ENCODE data around the gene SCG2. TPM values are rescaled to one million over a fixed set of nuclear protein-coding genes. Genes with fewer than 3 reads are reported as not detected.

Gene SCG2
- total RNA-seq, 3 donors from 2014 or later (not counting 1 experiment from before 2014, with no cell fraction given) = 0.13 TPM; not detected in 2

DNA sequence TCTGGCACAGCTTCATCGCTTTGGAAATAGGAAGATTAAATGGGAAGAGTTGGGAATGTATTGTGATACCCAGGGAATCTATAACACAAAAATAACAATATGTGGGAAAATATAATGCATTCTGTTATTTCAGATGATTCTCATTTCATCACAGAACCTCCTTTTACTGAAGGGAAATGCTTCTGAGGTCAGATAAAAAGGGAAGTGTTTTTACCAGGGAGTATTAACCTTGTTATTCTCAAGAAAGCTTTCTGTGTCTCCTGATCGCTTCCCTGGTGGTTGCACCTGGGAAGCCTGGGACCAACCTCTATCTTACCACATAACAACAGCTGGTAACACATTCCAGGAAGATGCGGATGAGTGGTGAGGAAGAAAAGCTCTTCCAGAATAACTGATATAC lies 47.2 kb downstream of the SCG2 start:
- H3K27me3 Mint-ChIP-seq (ENCODE audit: low read depth in 2 of 2) = no peaks in the 10 kb centered on the region
- TF ChIP-seq, protein P1, sequence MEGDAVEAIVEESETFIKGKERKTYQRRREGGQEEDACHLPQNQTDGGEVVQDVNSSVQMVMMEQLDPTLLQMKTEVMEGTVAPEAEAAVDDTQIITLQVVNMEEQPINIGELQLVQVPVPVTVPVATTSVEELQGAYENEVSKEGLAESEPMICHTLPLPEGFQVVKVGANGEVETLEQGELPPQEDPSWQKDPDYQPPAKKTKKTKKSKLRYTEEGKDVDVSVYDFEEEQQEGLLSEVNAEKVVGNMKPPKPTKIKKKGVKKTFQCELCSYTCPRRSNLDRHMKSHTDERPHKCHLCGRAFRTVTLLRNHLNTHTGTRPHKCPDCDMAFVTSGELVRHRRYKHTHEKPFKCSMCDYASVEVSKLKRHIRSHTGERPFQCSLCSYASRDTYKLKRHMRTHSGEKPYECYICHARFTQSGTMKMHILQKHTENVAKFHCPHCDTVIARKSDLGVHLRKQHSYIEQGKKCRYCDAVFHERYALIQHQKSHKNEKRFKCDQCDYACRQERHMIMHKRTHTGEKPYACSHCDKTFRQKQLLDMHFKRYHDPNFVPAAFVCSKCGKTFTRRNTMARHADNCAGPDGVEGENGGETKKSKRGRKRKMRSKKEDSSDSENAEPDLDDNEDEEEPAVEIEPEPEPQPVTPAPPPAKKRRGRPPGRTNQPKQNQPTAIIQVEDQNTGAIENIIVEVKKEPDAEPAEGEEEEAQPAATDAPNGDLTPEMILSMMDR (IDR thresholded peaks at IDR 0.05) = no peak
- no peaks in the 10 kb centered on the region for H3K27me3 ChIP-seq (ENCODE audit: control insufficient read depth, insufficient read depth, low read length)
- H3K4me1 ChIP-seq (ENCODE audit: control insufficient read depth, insufficient read depth, low read length) = no peaks in the 10 kb centered on the region
- H3K4me3 Mint-ChIP-seq = no peak overlapping the region
- intact Hi-C loops (cut with micrococcal nuclease) = no loop called here
- H3K9me3 Mint-ChIP-seq = no peaks in the 10 kb centered on the region
- no peaks in the 10 kb centered on the region for H3K4me1 Mint-ChIP-seq
- no peak overlapping the region for H3K27ac Mint-ChIP-seq
- no peaks in the 10 kb centered on the region for H3K36me3 ChIP-seq (ENCODE audit: control insufficient read depth, insufficient read depth, low read length)
- no peak overlapping the region for H3K27ac ChIP-seq (ENCODE audit: low read length)
- H3K9me3 ChIP-seq (ENCODE audit: control insufficient read depth, insufficient read depth, low read length) = no peaks in the 10 kb centered on the region
- 100% methylated on average over 1 of the region's 3 CpGs for WGBS (ENCODE audit: insufficient coverage)
- no peaks in the 10 kb centered on the region for H3K36me3 Mint-ChIP-seq
- H3K4me3 ChIP-seq (ENCODE audit: low read length) = no peak overlapping the region
- ATAC-seq (no peak), DNase-seq (no peak)

DNA sequence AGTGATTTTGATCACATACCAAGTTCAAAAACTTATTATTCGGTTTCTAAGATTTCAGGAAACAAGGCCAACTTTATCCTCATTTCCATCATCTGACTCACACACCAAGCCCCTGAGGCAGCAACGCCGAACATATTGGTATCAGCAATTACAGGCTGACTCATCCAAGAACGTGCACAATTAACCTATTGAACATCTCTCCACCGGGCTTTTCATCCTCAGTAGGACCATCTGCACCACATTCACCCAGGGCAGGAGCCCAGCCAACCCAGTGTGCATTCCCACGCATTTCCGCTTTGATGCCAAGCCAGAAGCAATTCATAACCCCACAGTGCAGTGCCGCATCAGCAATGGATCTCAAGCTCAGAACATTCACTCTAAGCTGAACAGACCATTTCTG lies 52.9 kb downstream of the SCG2 start:
- Mint-ChIP-seq H3K4me1 (no peaks in the 10 kb centered on the region), H3K9me3 (no peaks in the 10 kb centered on the region), H3K27ac (no peak overlapping the region), H3K36me3 (no peaks in the 10 kb centered on the region), H3K27me3 (ENCODE audit: low read depth in 2 of 2) (no peaks in the 10 kb centered on the region), H3K4me3 (no peak overlapping the region)
- intact Hi-C loops (cut with micrococcal nuclease) = no loop called here
- 85% methylated on average over 8 of the region's 8 CpGs for WGBS (ENCODE audit: insufficient coverage)
- Histone ChIP-seq H3K27me3 (ENCODE audit: control insufficient read depth, insufficient read depth, low read length) (no peaks in the 10 kb centered on the region), H3K4me3 (ENCODE audit: low read length) (no peak overlapping the region), H3K27ac (ENCODE audit: low read length) (no peak overlapping the region), H3K36me3 (ENCODE audit: control insufficient read depth, insufficient read depth, low read length) (no peaks in the 10 kb centered on the region), H3K4me1 (ENCODE audit: control insufficient read depth, insufficient read depth, low read length) (no peaks in the 10 kb centered on the region), H3K9me3 (ENCODE audit: control insufficient read depth, insufficient read depth, low read length) (no peaks in the 10 kb centered on the region)
- DNase-seq = no peak
- TF ChIP-seq, protein P1 (IDR thresholded peaks at IDR 0.05) = no peak
- no peak for ATAC-seq

DNA sequence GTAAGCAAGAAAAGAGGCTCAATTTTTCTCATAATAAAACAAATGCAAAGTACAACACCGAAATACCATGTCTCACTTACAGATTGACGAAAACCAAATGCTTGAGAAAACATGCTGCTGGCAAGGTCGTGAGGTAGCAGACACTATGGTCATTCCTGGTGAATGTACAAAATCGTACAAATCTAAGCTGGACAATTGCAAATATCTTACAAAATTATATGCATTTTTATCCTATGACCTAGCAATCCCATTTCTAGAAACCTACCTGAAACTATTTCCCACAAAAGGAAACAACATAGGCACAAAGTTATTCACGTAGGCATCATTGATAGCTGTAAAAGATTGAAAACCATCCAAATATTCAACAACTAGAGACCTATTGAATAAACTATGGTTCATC lies 54.0 kb downstream of the SCG2 start:
- DNase-seq = no peak
- no peak overlapping the region for H3K4me3 ChIP-seq (ENCODE audit: low read length)
- H3K36me3 ChIP-seq (ENCODE audit: control insufficient read depth, insufficient read depth, low read length) = no peaks in the 10 kb centered on the region
- intact Hi-C loops (cut with micrococcal nuclease) = no loop called here
- no peak overlapping the region for H3K27ac ChIP-seq (ENCODE audit: low read length)
- 72% methylated on average over 4 of the region's 5 CpGs for WGBS (ENCODE audit: insufficient coverage)
- H3K4me1 ChIP-seq (ENCODE audit: control insufficient read depth, insufficient read depth, low read length) = no peaks in the 10 kb centered on the region
- Mint-ChIP-seq H3K27me3 (ENCODE audit: low read depth in 2 of 2) (no peaks in the 10 kb centered on the region), H3K9me3 (no peaks in the 10 kb centered on the region), H3K36me3 (no peaks in the 10 kb centered on the region), H3K27ac (no peak overlapping the region), H3K4me1 (no peaks in the 10 kb centered on the region), H3K4me3 (no peak overlapping the region)
- TF ChIP-seq, protein P1 (IDR thresholded peaks at IDR 0.05) = no peak
- ATAC-seq = no peak
- H3K9me3 ChIP-seq (ENCODE audit: control insufficient read depth, insufficient read depth, low read length) = no peaks in the 10 kb centered on the region
- H3K27me3 ChIP-seq (ENCODE audit: control insufficient read depth, insufficient read depth, low read length) = no peaks in the 10 kb centered on the region

Other genes with a start within 250 kb of the SCG2 start
- 1 to 10 TPM; 4.5 to 5.2 (median 5.0) TPM for gene AP1S3, start 235.2 kb upstream of the SCG2 start, total RNA-seq

Data from natural killer cell (primary cell).